COLO668 (cell line): ENCODE data around the gene OR5L1.

ENCODE experiments used
- DNase-seq: peaks from one replicate; lab custom pipeline; 2025; ENCODE audit not compliant: unreplicated experiment; lab: John Stamatoyannopoulos, UW

Gene OR5L1

DNA sequence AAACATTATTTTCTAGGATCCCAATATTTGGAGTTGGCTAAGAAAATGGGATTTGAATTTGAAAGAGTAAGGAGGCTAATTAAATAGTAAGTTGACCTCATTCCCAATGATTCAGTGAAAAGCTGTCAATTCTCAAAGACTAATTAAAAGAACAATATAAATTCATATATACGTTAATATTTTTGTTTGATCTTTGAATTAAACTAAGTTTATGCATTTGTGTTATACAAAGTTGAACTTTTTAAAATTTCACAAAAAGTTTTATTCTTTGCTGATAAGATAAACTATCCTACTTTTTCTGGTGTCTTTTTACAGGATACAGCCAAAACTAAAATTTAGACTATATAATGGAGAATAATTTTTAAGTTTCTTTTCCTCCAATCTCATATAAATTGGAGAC is at the start of gene OR5L1:
Gene OR5L1, plus strand, starts transcription at position 301 of the 400 bp plus-strand sequence. CDS start 100 bp downstream, outside the sequence.
- DNase-seq: no peak

DNA sequence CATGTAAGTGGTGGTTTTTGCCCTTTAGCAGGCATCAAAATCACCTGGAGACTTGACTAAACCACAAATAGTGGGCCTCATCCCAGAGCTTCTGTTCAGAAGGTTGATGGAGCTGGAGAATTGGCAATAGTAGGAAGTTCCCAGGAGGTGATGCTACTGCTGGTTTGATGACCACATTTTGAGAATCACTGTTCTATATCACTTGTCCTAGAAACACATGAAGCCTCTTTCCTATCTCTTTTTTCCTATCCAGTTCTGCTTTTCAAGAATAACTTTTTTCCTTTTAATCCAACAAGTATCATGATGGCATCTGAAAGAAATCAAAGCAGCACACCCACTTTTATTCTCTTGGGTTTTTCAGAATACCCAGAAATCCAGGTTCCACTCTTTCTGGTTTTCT is 38.0 kb upstream of the OR5L1 start, which contains the start of gene OR5D13:
Gene OR5D13, plus strand, starts transcription at position 301 of the 400 bp plus-strand sequence. Its CDS starts 0 bp downstream, at position 301.
- DNase-seq: no peak

- DNase-seq: no peak
Observed at GRCh38 chr11:55791606-55792005, 19.6 kb upstream of the OR5L1 start.

GRCh38 chr11:55793321-55793720 is 17.8 kb upstream of the OR5L1 start:
- DNase-seq: no peak

GRCh38 chr11:55795256-55795655 is 15.9 kb upstream of the OR5L1 start, which contains the start of gene OR5D14:
OR5D14 (plus strand) TSS chr11:55795556; CDS start chr11:55795556, 0 bp downstream.
- DNase-seq: no peak

- DNase-seq: no peak
Observed at GRCh38 chr11:55806248-55806647, 4.9 kb upstream of the OR5L1 start.

DNA sequence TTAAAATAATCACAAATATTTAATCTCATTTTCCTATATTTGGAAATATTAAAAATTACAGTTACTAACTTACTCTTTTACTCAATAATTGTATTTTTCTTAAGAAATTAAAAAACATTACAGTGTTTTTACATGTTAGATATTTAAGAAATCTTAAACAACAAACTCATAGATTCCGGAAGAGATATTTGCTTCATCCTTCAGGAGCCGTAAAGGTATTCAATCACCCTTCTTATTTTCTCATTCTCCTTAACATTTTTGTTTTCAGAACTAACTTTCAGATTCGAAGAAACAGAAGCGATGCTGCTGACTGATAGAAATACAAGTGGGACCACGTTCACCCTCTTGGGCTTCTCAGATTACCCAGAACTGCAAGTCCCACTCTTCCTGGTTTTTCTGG is 8.2 kb downstream of the OR5L1 start, which contains the start of gene OR5D18:
Gene OR5D18, plus strand, starts transcription at position 301 of the 400 bp plus-strand sequence. Its CDS starts 0 bp downstream, at position 301.
- no peak for DNase-seq

DNA sequence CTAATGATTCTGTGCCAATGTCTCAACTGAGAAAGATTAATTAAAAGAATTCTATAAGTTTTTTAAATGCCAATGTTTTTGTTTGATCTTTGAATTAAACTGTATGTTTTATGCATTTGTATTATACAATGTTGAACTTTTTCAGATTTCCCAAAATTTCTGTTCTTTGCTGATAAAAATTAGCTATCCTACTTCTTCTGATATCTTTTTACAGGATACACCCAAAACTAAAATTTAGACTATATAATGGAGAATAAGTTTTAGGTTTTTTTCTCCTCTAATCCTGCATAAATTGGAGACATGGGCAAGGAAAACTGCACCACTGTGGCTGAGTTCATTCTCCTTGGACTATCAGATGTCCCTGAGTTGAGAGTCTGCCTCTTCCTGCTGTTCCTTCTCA is 15.8 kb downstream of the OR5L1 start, which contains the start of gene OR5L2:
Gene OR5L2, plus strand, starts transcription at position 301 of the 400 bp plus-strand sequence. Its CDS starts 0 bp downstream, at position 301.
- DNase-seq: no peak

DNA sequence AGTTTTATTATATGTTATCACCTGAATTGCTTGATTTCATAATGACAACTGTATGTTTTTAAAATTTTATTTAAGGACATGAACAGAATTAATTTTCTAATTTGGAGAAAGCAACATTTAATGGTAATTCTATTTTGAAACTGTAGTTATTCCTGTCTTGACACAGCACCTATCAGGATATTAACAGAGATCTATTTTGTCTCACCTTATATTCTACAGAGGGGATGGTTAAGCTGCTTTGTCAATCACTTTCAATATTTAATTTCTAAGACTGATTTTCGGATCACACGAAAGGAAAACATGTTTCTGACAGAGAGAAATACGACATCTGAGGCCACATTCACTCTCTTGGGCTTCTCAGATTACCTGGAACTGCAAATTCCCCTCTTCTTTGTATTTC is 27.3 kb downstream of the OR5L1 start, which contains the start of gene OR5D16:
Gene OR5D16, plus strand, starts transcription at position 301 of the 400 bp plus-strand sequence. Its CDS starts 0 bp downstream, at position 301.
- DNase-seq: no peak

DNA sequence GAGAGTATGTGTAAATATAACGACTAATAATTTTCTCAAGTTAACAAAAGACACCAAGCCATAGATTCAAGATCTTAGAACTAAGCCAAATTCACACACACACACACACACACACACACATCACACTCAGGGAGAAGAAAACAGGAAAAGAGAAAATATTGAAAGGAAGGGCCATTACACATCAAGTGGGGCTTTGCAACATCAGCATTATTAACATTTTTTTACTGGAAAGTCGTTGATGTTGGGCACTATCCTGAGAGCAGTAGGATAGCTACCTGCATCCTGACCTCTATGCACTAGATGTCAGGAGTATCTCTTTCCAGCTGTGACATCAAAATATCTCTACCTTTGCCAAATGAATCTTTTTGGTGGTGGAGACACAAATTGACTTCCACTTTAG is 36.3 kb downstream of the OR5L1 start:
- no peak for DNase-seq

GRCh38 chr11:55849037-55849436 is 37.9 kb downstream of the OR5L1 start:
- DNase-seq: no peak

GRCh38 chr11:55852141-55852540 is 41.0 kb downstream of the OR5L1 start:
- no peak for DNase-seq

GRCh38 chr11:55854704-55855103 is 43.5 kb downstream of the OR5L1 start:
- no peak for DNase-seq
